Epithelial cell of esophagus (primary cell): ENCODE results near the gene CDH4.

Source experiments
- DNase-seq: peaks from one replicate; pipeline ENCODE4 v3.0.0; 2010; ENCODE audit warnings: low read depth
- H3K4me3 ChIP-seq: 2 replicates; pipeline ENCODE4 v1.5.1; 2011; ENCODE audit warnings: mild to moderate bottlenecking, low read length, control low read depth
- TF ChIP-seq, protein P1 (sequence below): IDR thresholded peaks from 2 replicates; pipeline ENCODE4 v1.5.1; 2011; ENCODE audit warnings: low read depth, mild to moderate bottlenecking, low read length, control low read depth, inconsistent platforms; ENCODE audit not compliant: insufficient read depth; ENCODE audit errors: missing control alignments

CDH4 gene

DNA sequence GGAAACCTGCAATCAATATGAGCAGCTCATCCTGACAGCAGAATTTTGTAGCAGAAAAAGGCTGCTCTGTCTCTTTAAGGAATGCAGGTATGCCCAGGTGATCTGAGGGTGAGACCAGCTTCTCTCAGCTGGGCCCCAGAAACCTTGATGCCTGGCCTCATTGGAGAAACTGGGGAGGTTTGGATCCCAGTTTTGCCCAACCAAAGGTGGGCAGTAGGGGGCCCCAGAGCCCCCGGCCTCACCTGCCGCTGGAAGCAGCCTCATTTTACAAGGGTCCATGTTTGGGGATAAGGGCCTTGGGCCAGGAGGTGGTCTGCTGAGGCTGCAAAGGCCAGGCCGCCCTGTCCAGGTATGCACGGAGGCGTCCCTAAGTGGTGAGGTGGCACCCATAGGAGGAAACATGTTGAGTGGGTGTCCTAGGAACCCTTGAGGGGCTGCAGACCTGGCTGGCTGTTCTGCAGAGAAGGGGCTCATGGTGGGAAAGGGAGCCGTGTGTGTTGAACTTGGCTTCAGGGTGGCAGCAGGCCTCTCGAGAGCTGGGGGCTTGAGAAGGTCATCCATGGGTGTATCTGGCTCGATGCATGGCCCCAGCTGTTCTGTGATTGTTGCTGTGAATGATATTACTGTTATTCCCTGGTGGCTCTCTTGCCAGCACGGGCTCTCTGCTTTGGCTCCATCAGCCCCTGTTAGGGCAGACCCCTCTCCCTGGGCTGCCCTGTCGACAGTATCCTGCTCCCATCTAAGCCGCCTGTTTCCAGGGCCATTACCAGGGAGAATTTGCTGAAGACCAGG lies 208.4 kb downstream of the CDH4 start:
- TF ChIP-seq, protein P1, sequence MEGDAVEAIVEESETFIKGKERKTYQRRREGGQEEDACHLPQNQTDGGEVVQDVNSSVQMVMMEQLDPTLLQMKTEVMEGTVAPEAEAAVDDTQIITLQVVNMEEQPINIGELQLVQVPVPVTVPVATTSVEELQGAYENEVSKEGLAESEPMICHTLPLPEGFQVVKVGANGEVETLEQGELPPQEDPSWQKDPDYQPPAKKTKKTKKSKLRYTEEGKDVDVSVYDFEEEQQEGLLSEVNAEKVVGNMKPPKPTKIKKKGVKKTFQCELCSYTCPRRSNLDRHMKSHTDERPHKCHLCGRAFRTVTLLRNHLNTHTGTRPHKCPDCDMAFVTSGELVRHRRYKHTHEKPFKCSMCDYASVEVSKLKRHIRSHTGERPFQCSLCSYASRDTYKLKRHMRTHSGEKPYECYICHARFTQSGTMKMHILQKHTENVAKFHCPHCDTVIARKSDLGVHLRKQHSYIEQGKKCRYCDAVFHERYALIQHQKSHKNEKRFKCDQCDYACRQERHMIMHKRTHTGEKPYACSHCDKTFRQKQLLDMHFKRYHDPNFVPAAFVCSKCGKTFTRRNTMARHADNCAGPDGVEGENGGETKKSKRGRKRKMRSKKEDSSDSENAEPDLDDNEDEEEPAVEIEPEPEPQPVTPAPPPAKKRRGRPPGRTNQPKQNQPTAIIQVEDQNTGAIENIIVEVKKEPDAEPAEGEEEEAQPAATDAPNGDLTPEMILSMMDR, result no peak
- no peak overlapping the region for H3K4me3 ChIP-seq
- no peak for DNase-seq

- no peak for DNase-seq
- H3K4me3 ChIP-seq, result no peak overlapping the region
- TF ChIP-seq, protein P1, result no peak
Observed at GRCh38 chr20:61461461-61461860, 209.4 kb downstream of the CDH4 start.

DNA sequence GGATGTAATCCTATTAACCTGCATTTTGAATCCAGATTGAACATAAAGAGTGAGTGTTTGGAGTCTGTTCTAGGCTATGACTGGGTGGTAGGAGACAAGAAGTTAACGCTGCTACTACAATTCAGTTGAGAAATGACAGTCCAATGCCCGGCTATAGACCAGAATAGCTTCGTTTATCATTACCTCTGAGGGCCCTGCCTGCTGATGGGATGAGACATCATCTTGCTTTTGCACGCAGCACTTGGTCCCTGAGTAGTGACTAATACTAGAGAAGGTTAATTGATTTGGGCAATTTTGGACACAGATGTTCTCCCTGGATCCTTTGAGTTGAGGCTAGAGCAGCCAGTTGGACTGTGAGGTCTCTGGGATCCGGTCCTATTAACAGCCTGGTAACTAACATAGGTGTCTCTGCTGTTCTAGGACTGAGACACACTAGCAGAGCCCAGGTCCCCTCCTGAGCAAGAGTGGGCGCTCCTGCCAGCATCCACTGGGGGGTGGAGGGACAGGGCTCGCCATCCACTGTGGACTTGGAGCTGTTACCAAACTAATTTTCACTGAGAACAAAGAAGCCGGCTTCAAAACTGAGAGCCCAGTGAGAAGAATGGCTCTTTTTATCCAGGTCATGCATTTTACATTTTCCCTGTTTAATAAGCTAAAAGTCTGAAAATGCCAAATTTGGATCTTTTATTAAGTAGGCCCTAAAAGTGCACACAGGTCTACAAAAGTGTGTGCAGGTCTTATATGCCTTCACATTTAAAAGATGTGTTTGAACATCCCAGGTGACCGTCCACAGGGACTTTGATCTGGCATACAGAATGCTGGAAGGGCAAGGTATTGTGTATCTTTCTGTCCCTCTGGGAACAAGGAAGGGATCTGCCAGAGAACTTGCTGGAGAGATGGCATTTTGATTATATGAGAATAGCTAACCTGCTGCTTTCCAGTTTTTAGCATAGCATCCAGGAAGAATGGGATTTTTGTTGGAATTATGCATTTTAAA lies 212.5 kb downstream of the CDH4 start:
- TF ChIP-seq, protein P1, result no peak
- no peak overlapping the region for H3K4me3 ChIP-seq
- no peak for DNase-seq

DNA sequence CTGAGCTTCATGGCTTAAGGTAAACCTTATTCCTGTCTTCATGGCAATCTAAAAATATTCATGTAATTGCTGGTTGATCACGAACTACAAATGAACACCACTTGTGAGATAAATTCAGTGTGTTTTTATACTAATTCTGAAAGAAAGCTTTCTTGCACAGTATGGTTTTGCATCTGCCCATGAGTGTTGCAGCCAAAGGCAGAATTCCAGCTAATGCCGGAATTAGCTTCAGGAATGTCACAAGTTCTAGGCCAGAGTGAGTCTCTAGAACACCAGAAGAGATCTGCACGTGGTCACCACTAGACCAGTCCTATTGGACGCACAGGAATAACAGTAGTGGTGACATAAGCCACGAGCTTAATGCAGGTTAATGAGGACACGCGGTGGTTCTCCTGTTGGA lies 223.7 kb downstream of the CDH4 start:
- no peak overlapping the region for H3K4me3 ChIP-seq
- no peak for DNase-seq
- TF ChIP-seq, protein P1, result no peak

GRCh38 chr20:61476956-61477355 lies 224.9 kb downstream of the CDH4 start:
- TF ChIP-seq, protein P1, result no peak
- DNase-seq, result no peak
- no peak overlapping the region for H3K4me3 ChIP-seq

DNA sequence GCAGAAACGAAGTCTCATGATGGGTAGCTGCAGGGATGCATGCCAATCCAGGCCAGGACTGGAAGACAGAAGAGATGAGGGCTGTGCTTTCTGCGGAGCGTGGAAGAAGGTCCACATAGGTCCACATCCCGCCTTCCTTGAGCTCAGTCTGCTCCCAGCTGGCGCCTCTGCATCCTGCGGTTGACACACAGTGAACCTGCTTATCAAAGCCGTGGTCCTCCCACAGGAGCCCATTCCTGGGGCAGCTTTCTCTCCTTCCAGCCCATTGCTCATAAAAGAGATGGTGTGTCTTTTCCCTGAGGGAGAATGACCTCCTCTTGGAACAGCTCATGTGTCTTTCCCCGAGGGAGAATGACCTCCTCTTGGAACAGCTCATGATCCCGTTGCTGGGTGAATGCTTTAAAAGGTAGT lies 225.4 kb downstream of the CDH4 start:
- H3K4me3 ChIP-seq, result no peak overlapping the region
- no peak for DNase-seq
- TF ChIP-seq, protein P1, result no peak
